Activated T-helper 17 cell treated with anti-CD3 and anti-CD28 coated beads, Interleukin-2, amount 50 U/mL, for 72 hours (primary cell): ENCODE data around the gene CHRM4. TPM values are rescaled to one million over a fixed set of nuclear protein-coding genes. Genes with fewer than 3 reads are reported as not detected.
A peak's percentile ranks its signal among the peaks of the same experiment; 100 is the strongest.

Experiments
- ATAC-seq: fragments of 150-1000 bp; cut with Tn5 transposase; replicated peaks from 2 replicates; pipeline ENCODE4 v1.10.0; 2021; ENCODE audit warnings: mild to moderate bottlenecking, moderate library complexity
- H3K27ac Mint-ChIP-seq: one replicate; pipeline ENCODE4 v1.8.0; 2022; ENCODE audit warnings: mixed read lengths
- H3K27me3 Mint-ChIP-seq: one replicate; pipeline ENCODE4 v1.8.0; 2022; ENCODE audit warnings: mixed read lengths
- H3K36me3 Mint-ChIP-seq: one replicate; pipeline ENCODE4 v1.8.0; 2022; ENCODE audit warnings: low read depth, mild to moderate bottlenecking, mixed read lengths
- H3K4me1 Mint-ChIP-seq: one replicate; pipeline ENCODE4 v1.8.0; 2022; ENCODE audit warnings: mixed read lengths
- H3K4me3 Mint-ChIP-seq: one replicate; pipeline ENCODE4 v1.8.0; 2022; ENCODE audit warnings: mild to moderate bottlenecking, mixed read lengths
- H3K9me3 Mint-ChIP-seq: one replicate; pipeline ENCODE4 v1.8.0; 2022; ENCODE audit warnings: mixed read lengths
- total RNA-seq, 2 donors: library from RNA; stranded (reverse); gene quantifications; one replicate each; pipeline ENCODE4 v1.2.3, GENCODE V29; 2022

CHRM4 gene
- total RNA-seq, 2 donors from 2014 or later: 0.90 to 6.1 TPM

DNA sequence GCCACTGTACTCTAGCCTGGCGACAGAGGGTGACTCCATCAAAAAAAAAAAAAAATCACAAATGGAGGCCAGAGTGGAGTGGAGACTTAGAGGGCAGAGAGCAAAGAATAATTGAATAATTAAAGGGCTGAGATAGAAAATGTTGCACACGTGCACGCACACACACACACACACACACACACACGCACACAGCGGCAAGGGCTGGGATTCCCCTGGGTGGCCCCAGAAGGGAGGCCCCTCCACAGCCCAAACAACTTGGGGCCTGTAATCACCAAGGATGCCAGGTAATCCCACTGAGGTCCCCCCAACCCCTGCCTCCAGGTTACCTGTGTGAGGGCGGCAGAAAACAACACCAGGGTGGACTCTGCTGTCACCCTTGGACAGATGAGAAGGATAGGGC lies 56.3 kb downstream of the CHRM4 start:
- Mint-ChIP-seq H3K36me3 (no peaks in the 10 kb centered on the region), H3K4me3 (no peak overlapping the region), H3K9me3 (no peaks in the 10 kb centered on the region), H3K27ac (no peak overlapping the region), H3K4me1 (peaks cover 18% of the 10 kb centered on the region), H3K27me3 (no peaks in the 10 kb centered on the region)
- ATAC-seq: no peak

- H3K27me3 Mint-ChIP-seq: no peaks in the 10 kb centered on the region
- H3K9me3 Mint-ChIP-seq: no peaks in the 10 kb centered on the region
- peak overlapping the region; percentile 73 for H3K4me3 Mint-ChIP-seq
- peaks cover 19% of the 10 kb centered on the region for H3K4me1 Mint-ChIP-seq
- ATAC-seq: no peak
- no peaks in the 10 kb centered on the region for H3K36me3 Mint-ChIP-seq
- no peak overlapping the region for H3K27ac Mint-ChIP-seq
These were observed 57.4 kb downstream of the CHRM4 start for GRCh38 chr11:46334211-46334610.

Other genes with a start within 250 kb of the CHRM4 start
- not detected for gene CREB3L1, start 114.1 kb downstream of the CHRM4 start, total RNA-seq
- 100 to 1,000 TPM in 1 of 2 donors, 10 to 100 TPM in 1; 78.9 to 100 TPM for gene DGKZ, start 44.3 kb downstream of the CHRM4 start, total RNA-seq
- 10 to 100 TPM in 1 of 2 donors, 1 to 10 TPM in 1; 8.5 to 12.9 TPM for gene MDK, start 10.1 kb downstream of the CHRM4 start, total RNA-seq
- gene AMBRA1, start 202.2 kb upstream of the CHRM4 start, total RNA-seq: 10 to 100 TPM; 28.2 to 30.3 TPM
- gene HARBI1, start 225.5 kb upstream of the CHRM4 start, total RNA-seq: 1 to 10 TPM; 2.4 to 4.6 TPM
- 10 to 100 TPM; 59.1 to 62.1 TPM for gene ATG13, start 225.8 kb upstream of the CHRM4 start, total RNA-seq